Measurements from ENCODE around the gene PLXNB1.
"Not testable (repeated sequence)": the region's sequence is repeated elsewhere in the genome, so short reads cannot be mapped to it uniquely, and the experiment has no call there.

The PLXNB1 gene

GRCh38 chr3:48406443-48407431, 23.1 kb downstream of the PLXNB1 start:
- H3K9me3 Mint-ChIP-seq = no peaks in the 10 kb centered on the region
- peak overlapping the region in 1 of 2 donors; percentile 44 for H3K27ac Mint-ChIP-seq
- no peaks in the 10 kb centered on the region for H3K36me3 Mint-ChIP-seq (ENCODE audit: insufficient read depth)
- H3K4me3 Mint-ChIP-seq = no peak overlapping the region
- no peaks in the 10 kb centered on the region for H3K4me1 Mint-ChIP-seq (ENCODE audit: low read depth in 2 of 2)
- ATAC-seq (replicated peaks) (no peak), DNase-seq (no peak)
- H3K27me3 Mint-ChIP-seq = no peaks in the 10 kb centered on the region

GRCh38 chr3:48405971-48406370, 23.9 kb downstream of the PLXNB1 start:
- H3K4me3 Mint-ChIP-seq = no peak overlapping the region
- H3K4me1 Mint-ChIP-seq (ENCODE audit: low read depth in 2 of 2) = peaks cover 0 to 1% of the 10 kb centered on the region in 2 donors
- peak overlapping the region in 1 of 2 donors; percentile 44 for H3K27ac Mint-ChIP-seq
- H3K9me3 Mint-ChIP-seq = no peaks in the 10 kb centered on the region
- no peaks in the 10 kb centered on the region for H3K27me3 Mint-ChIP-seq
- no peaks in the 10 kb centered on the region for H3K36me3 Mint-ChIP-seq (ENCODE audit: insufficient read depth)
- ATAC-seq (replicated peaks) (no peak), DNase-seq (no peak)

GRCh38 chr3:48405343-48405881, 24.5 kb downstream of the PLXNB1 start:
- Mint-ChIP-seq H3K36me3 (ENCODE audit: insufficient read depth) (no peaks in the 10 kb centered on the region), H3K27ac (no peak overlapping the region), H3K9me3 (no peaks in the 10 kb centered on the region), H3K4me1 (ENCODE audit: low read depth in 2 of 2) (peaks cover 0 to 2% of the 10 kb centered on the region in 2 donors), H3K27me3 (peaks cover 0 to 4% of the 10 kb centered on the region in 2 donors), H3K4me3 (no peak overlapping the region)
- no peak for DNase-seq
- no peak for ATAC-seq (replicated peaks)

- ATAC-seq (replicated peaks) = no peak
- H3K9me3 Mint-ChIP-seq = no peaks in the 10 kb centered on the region
- peaks cover under 1% of the 10 kb centered on the region for H3K36me3 Mint-ChIP-seq (ENCODE audit: insufficient read depth)
- no peak overlapping the region for H3K4me3 Mint-ChIP-seq
- H3K27me3 Mint-ChIP-seq = peaks cover 0 to 12% of the 10 kb centered on the region in 2 donors
- peaks cover 0 to 2% of the 10 kb centered on the region in 2 donors for H3K4me1 Mint-ChIP-seq (ENCODE audit: low read depth in 2 of 2)
- peak overlapping the region in 1 of 2 donors; percentile 51 for H3K27ac Mint-ChIP-seq
- no peak for DNase-seq
Measured at GRCh38 chr3:48404440-48405342, 25.2 kb downstream of the PLXNB1 start.

GRCh38 chr3:48403533-48404439, 26.1 kb downstream of the PLXNB1 start:
- H3K4me1 Mint-ChIP-seq (ENCODE audit: low read depth in 2 of 2) = peaks cover 0 to 2% of the 10 kb centered on the region in 2 donors

GRCh38 chr3:48402907-48403306, 27.0 kb downstream of the PLXNB1 start:
- Mint-ChIP-seq H3K36me3 (ENCODE audit: insufficient read depth) (peaks cover 3% of the 10 kb centered on the region), H3K27ac (no peak overlapping the region), H3K4me3 (no peak overlapping the region)

More at GRCh38 chr3:48403533-48404439, 26.1 kb downstream of the PLXNB1 start:
- H3K36me3 Mint-ChIP-seq (ENCODE audit: insufficient read depth) = peaks cover 3% of the 10 kb centered on the region
- DNase-seq = no peak
- peak overlapping the region in 1 of 2 donors; percentile 51 for H3K27ac Mint-ChIP-seq
- H3K4me3 Mint-ChIP-seq = no peak overlapping the region
- ATAC-seq (replicated peaks) = no peak
- H3K27me3 Mint-ChIP-seq = peaks cover 0 to 21% of the 10 kb centered on the region in 2 donors
- H3K9me3 Mint-ChIP-seq = no peaks in the 10 kb centered on the region

GRCh38 chr3:48402281-48402732, 27.6 kb downstream of the PLXNB1 start:
- no peak overlapping the region for H3K4me3 Mint-ChIP-seq

More at GRCh38 chr3:48402907-48403306, 27.0 kb downstream of the PLXNB1 start:
- no peak for DNase-seq
- peaks cover 0 to 2% of the 10 kb centered on the region in 2 donors for H3K4me1 Mint-ChIP-seq (ENCODE audit: low read depth in 2 of 2)
- no peak for ATAC-seq (replicated peaks)
- H3K9me3 Mint-ChIP-seq = no peaks in the 10 kb centered on the region
- peaks cover 0 to 24% of the 10 kb centered on the region in 2 donors for H3K27me3 Mint-ChIP-seq

GRCh38 chr3:48401434-48401901, 28.4 kb downstream of the PLXNB1 start:
- H3K36me3 Mint-ChIP-seq (ENCODE audit: insufficient read depth); H3K9me3 Mint-ChIP-seq; ATAC-seq (replicated peaks); H3K27ac Mint-ChIP-seq; DNase-seq; H3K4me1 Mint-ChIP-seq (ENCODE audit: low read depth in 2 of 2); H3K4me3 Mint-ChIP-seq: not testable (repeated sequence)
- peaks cover 0 to 34% of the 10 kb centered on the region in 2 donors for H3K27me3 Mint-ChIP-seq

More at GRCh38 chr3:48402281-48402732, 27.6 kb downstream of the PLXNB1 start:
- Mint-ChIP-seq H3K9me3 (no peaks in the 10 kb centered on the region), H3K27me3 (peaks cover 0 to 30% of the 10 kb centered on the region in 2 donors), H3K36me3 (ENCODE audit: insufficient read depth) (peaks cover 3% of the 10 kb centered on the region), H3K27ac (no peak overlapping the region), H3K4me1 (ENCODE audit: low read depth in 2 of 2) (peaks cover 0 to 2% of the 10 kb centered on the region in 2 donors)
- ATAC-seq (replicated peaks) (no peak), DNase-seq (no peak)

- no peak overlapping the region for H3K4me3 Mint-ChIP-seq
- peak; percentile 90 for ATAC-seq (replicated peaks)
- H3K4me1 Mint-ChIP-seq (ENCODE audit: low read depth in 2 of 2) = peaks cover 0 to 2% of the 10 kb centered on the region in 2 donors
- H3K9me3 Mint-ChIP-seq = no peaks in the 10 kb centered on the region
- H3K36me3 Mint-ChIP-seq (ENCODE audit: insufficient read depth) = peaks cover 3% of the 10 kb centered on the region
- H3K27ac Mint-ChIP-seq = peak overlapping the region in 1 of 2 donors; percentile 32
- DNase-seq = peak; percentile 62 to 64 (median 63)
- peaks cover 0 to 38% of the 10 kb centered on the region in 2 donors for H3K27me3 Mint-ChIP-seq
Measured at GRCh38 chr3:48400824-48401433, 29.0 kb downstream of the PLXNB1 start.

GRCh38 chr3:48399387-48400172, 30.3 kb downstream of the PLXNB1 start:
- Mint-ChIP-seq H3K9me3 (no peaks in the 10 kb centered on the region), H3K27ac (no peak overlapping the region)

GRCh38 chr3:48398701-48399386, 31.0 kb downstream of the PLXNB1 start:
- ATAC-seq (replicated peaks) (no peak), DNase-seq (no peak)
- Mint-ChIP-seq H3K4me3 (no peak overlapping the region), H3K9me3 (no peaks in the 10 kb centered on the region), H3K4me1 (ENCODE audit: low read depth in 2 of 2) (peaks cover 0 to 2% of the 10 kb centered on the region in 2 donors), H3K36me3 (ENCODE audit: insufficient read depth) (peaks cover 3% of the 10 kb centered on the region), H3K27ac (no peak overlapping the region), H3K27me3 (peaks cover 8 to 44% of the 10 kb centered on the region in 2 donors)

More at GRCh38 chr3:48399387-48400172, 30.3 kb downstream of the PLXNB1 start:
- Mint-ChIP-seq H3K4me3 (no peak overlapping the region), H3K36me3 (ENCODE audit: insufficient read depth) (peaks cover 3% of the 10 kb centered on the region), H3K4me1 (ENCODE audit: low read depth in 2 of 2) (peaks cover 0 to 2% of the 10 kb centered on the region in 2 donors), H3K27me3 (peaks cover 6 to 44% of the 10 kb centered on the region in 2 donors)
- DNase-seq (no peak), ATAC-seq (replicated peaks) (no peak)

Measured in effector memory CD8-positive, alpha-beta T cell (primary cell).